SU-DHL-6 (cell line): Measurements from ENCODE around the gene HAPLN2.

ENCODE experiments used
- EZH2phosphoT487 ChIP-seq: fragments of 200-600 bp; sonication (generic), shearing (Covaris generic); conservative IDR thresholded peaks from 2 replicates; pipeline ENCODE4 v1.6.1; 2018; ENCODE audit warnings: mild to moderate bottlenecking, antibody characterized with exemption, low read length, moderate library complexity, mixed read lengths
- TF ChIP-seq, protein P1 (sequence below): fragments of 200-600 bp; sonication (generic); IDR thresholded peaks from one replicate; pipeline ENCODE4 v1.5.1; 2017; ENCODE audit warnings: antibody characterized with exemption, mild to moderate bottlenecking, low read length, moderate library complexity; ENCODE audit not compliant: insufficient read depth, poor library complexity, severe bottlenecking

GRCh38 chr1:156654700-156655099 is 35.5 kb downstream of the HAPLN2 start:
- TF ChIP-seq, protein P1, sequence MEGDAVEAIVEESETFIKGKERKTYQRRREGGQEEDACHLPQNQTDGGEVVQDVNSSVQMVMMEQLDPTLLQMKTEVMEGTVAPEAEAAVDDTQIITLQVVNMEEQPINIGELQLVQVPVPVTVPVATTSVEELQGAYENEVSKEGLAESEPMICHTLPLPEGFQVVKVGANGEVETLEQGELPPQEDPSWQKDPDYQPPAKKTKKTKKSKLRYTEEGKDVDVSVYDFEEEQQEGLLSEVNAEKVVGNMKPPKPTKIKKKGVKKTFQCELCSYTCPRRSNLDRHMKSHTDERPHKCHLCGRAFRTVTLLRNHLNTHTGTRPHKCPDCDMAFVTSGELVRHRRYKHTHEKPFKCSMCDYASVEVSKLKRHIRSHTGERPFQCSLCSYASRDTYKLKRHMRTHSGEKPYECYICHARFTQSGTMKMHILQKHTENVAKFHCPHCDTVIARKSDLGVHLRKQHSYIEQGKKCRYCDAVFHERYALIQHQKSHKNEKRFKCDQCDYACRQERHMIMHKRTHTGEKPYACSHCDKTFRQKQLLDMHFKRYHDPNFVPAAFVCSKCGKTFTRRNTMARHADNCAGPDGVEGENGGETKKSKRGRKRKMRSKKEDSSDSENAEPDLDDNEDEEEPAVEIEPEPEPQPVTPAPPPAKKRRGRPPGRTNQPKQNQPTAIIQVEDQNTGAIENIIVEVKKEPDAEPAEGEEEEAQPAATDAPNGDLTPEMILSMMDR, result no peak
- TF ChIP-seq EZH2phosphoT487, result no peak
